ENCODE data around the gene NOS2.
A peak's percentile ranks its signal among the peaks of the same experiment; 100 is the strongest.

GRCh38 chr17:27747462-27748359 is 52.6 kb downstream of the NOS2 start:
- TF ChIP-seq CTCF (conservative IDR thresholded peaks at IDR 0.05) (peak; percentile 57), EZH2 (IDR thresholded peaks at IDR 0.05; ENCODE audit: low read depth) (no peak)

Measured in PC-9 (cell line).